HG03521 (cell line): ENCODE results near the gene FHL2.

Experiments used
- ATAC-seq: cut with Tn5 transposase; IDR thresholded peaks from one replicate; pipeline ENCODE4 v1.9.1; 2021; ENCODE audit warnings: mild to moderate bottlenecking, moderate library complexity; ENCODE audit not compliant: unreplicated experiment

FHL2 gene

GRCh38 chr2:105380432-105381100 lies 18.3 kb downstream of the FHL2 start:
- ATAC-seq, result no peak

- ATAC-seq, result no peak
These were observed 19.1 kb downstream of the FHL2 start for GRCh38 chr2:105379741-105380186.

GRCh38 chr2:105378921-105379383 lies 19.9 kb downstream of the FHL2 start:
- no peak for ATAC-seq

- no peak for ATAC-seq
These were observed 20.5 kb downstream of the FHL2 start for GRCh38 chr2:105378276-105378840.

GRCh38 chr2:105377871-105378270 lies 21.0 kb downstream of the FHL2 start:
- ATAC-seq, result no peak

- no peak for ATAC-seq
These were observed 22.0 kb downstream of the FHL2 start for GRCh38 chr2:105376789-105377240.

- ATAC-seq, result no peak
These were observed 22.8 kb downstream of the FHL2 start for GRCh38 chr2:105376010-105376409.

- no peak for ATAC-seq
These were observed 23.8 kb downstream of the FHL2 start for GRCh38 chr2:105375001-105375561.

GRCh38 chr2:105373895-105374401 lies 24.9 kb downstream of the FHL2 start:
- peak; percentile 88 for ATAC-seq

GRCh38 chr2:105373344-105373781 lies 25.5 kb downstream of the FHL2 start:
- no peak for ATAC-seq

GRCh38 chr2:105371810-105372209 lies 27.0 kb downstream of the FHL2 start:
- ATAC-seq, result no peak

GRCh38 chr2:105371156-105371555 lies 27.7 kb downstream of the FHL2 start:
- no peak for ATAC-seq

- peak; percentile 80 for ATAC-seq
These were observed 28.8 kb downstream of the FHL2 start for GRCh38 chr2:105369777-105370690.

- no peak for ATAC-seq
These were observed 30.0 kb downstream of the FHL2 start for GRCh38 chr2:105368759-105369408.

GRCh38 chr2:105365206-105365605 lies 33.6 kb downstream of the FHL2 start:
- ATAC-seq, result no peak

GRCh38 chr2:105364436-105365139 lies 34.3 kb downstream of the FHL2 start:
- ATAC-seq, result no peak

GRCh38 chr2:105362862-105363591 lies 35.8 kb downstream of the FHL2 start:
- no peak for ATAC-seq

GRCh38 chr2:105361102-105361889 lies 37.6 kb downstream of the FHL2 start:
- ATAC-seq, result no peak
